Spleen (tissue), 7 donors: ENCODE results near the gene CMSS1.

Source experiments
- POLR2AphosphoS5 ChIP-seq, 3 donors: sonication (generic); formaldehyde crosslinking; IDR thresholded peaks; one replicate each; pipeline ENCODE4 v1.5.1; 2017; ENCODE audit warnings: antibody characterized with exemption in 3 of 3
- TF ChIP-seq, protein P1 (sequence below), 11 experiments: fragments of 200-600 bp in 7 of 11; fragments of 450-650 bp in 4 of 11; sonication (generic) in 4 of 11; IDR thresholded peaks in 8 of 11; conservative IDR thresholded peaks in 3 of 11; 1 replicate in 7 of 11; 2 replicates in 4 of 11; pipeline versions ENCODE4 v1.4.0 to v1.8.0; 2016 to 2021; ENCODE audit warnings: antibody characterized with exemption in 11 of 11, inconsistent platforms in 4 of 11, mild to moderate bottlenecking in 1 of 11
- donor health status: DM: no; HTN: no; CAD: no; lungs with moderate emphysema.
- donor health status: DM: no; HTN: no; CAD: no.
- donor health status: DM: no; HTN: no; CAD: no.

DNA sequence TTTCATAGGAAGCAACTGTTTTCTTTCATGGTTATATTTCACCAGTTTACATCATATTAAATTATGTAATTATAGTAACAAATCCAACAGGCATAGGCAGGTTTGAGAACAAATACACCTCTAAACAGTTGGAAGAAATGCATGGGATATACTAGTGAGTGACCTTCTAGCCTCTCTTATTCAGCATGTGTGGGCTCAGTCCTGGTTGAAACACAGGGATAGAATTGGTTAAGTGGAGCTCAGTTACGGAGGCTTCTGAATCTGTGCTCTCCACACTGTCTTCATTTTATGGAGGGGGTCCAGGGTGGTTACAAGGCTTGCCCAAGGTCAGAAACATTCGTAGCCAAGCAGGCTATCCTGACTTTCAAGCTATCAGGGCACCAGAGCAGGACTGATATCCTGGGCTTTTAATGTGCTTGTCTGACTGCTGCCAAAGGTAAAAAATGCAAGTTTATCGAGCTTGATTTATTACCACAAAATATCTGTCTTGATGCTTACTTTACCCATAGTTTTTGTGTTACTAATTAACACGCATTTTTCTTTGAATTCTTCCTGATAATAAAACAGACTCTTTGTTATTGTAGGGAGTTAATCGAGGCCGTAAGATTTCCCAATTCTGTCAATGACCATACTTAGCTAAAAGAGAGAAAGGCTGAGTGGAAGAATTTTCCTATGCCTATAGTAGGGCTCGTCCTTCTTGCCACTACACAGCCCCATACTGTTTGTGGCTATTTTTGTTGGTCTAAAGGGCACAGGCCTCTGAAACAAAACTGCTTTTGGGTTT, 207.1 kb downstream of the CMSS1 start:
- TF ChIP-seq, protein P1, sequence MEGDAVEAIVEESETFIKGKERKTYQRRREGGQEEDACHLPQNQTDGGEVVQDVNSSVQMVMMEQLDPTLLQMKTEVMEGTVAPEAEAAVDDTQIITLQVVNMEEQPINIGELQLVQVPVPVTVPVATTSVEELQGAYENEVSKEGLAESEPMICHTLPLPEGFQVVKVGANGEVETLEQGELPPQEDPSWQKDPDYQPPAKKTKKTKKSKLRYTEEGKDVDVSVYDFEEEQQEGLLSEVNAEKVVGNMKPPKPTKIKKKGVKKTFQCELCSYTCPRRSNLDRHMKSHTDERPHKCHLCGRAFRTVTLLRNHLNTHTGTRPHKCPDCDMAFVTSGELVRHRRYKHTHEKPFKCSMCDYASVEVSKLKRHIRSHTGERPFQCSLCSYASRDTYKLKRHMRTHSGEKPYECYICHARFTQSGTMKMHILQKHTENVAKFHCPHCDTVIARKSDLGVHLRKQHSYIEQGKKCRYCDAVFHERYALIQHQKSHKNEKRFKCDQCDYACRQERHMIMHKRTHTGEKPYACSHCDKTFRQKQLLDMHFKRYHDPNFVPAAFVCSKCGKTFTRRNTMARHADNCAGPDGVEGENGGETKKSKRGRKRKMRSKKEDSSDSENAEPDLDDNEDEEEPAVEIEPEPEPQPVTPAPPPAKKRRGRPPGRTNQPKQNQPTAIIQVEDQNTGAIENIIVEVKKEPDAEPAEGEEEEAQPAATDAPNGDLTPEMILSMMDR (IDR thresholded peaks at IDR 0.05 in 8 of 11, conservative IDR thresholded peaks at IDR 0.05 in 3 of 11), result no peak
- no peak for TF ChIP-seq POLR2AphosphoS5 (IDR thresholded peaks at IDR 0.05)
